Muscle of leg (tissue), 11 donors: ENCODE data around the gene DACT3. TPM values are rescaled to one million over a fixed set of nuclear protein-coding genes. Genes with fewer than 3 reads are reported as not detected.

Experiments used
- DNase-seq: peaks from one replicate; pipeline ENCODE4 v3.0.0; 2013
- H3K27ac ChIP-seq: one replicate; pipeline ENCODE4 v1.5.1; 2013; ENCODE audit warnings: mild to moderate bottlenecking, low read length, control low read depth
- H3K27me3 ChIP-seq: one replicate; pipeline ENCODE4 v1.6.1; 2013; ENCODE audit warnings: low read length; ENCODE audit not compliant: control insufficient read depth, insufficient read depth
- H3K36me3 ChIP-seq: one replicate; pipeline ENCODE4 v1.6.1; 2013; ENCODE audit warnings: low read length; ENCODE audit not compliant: control insufficient read depth, insufficient read depth
- H3K4me1 ChIP-seq: one replicate; pipeline ENCODE4 v1.6.1; 2013; ENCODE audit warnings: low read length; ENCODE audit not compliant: control insufficient read depth, insufficient read depth
- H3K4me3 ChIP-seq: one replicate; pipeline ENCODE4 v1.5.1; 2013; ENCODE audit warnings: low read length, control low read depth
- H3K9me3 ChIP-seq: replicated peaks from 2 replicates; pipeline ENCODE4 v1.6.1; 2013; ENCODE audit warnings: low read depth, low read length; ENCODE audit not compliant: control insufficient read depth
- WGBS: methylation state at CpG from one replicate; pipeline ENCODE4 v1.1.5; 2013; ENCODE audit warnings: missing lambda C conversion rate; ENCODE audit not compliant: insufficient coverage; 5-methylcytosine and 5-hydroxymethylcytosine counted together
- polyA plus RNA-seq, 8 donors: library from polyadenylated mRNA; unstranded; fragments of 120-200 nt; gene quantifications; one replicate each; pipeline versions ENCODE4 v1.2.1 to v1.2.3, GENCODE V29; 2013; ENCODE audit warnings: inconsistent platforms in 1 of 8, low replicate concordance in 1 of 8; ENCODE audit not compliant: insufficient read length in 8 of 8, insufficient read depth in 1 of 8
- total RNA-seq: library from RNA; stranded (reverse); fragments of 120-200 nt; gene quantifications from one replicate; pipeline ENCODE4 v1.2.4, GENCODE V29; 2013

The DACT3 gene
- total and polyA plus RNA-seq, 9 donors = 11.5 to 28.9 (median 19.5) TPM

DNA sequence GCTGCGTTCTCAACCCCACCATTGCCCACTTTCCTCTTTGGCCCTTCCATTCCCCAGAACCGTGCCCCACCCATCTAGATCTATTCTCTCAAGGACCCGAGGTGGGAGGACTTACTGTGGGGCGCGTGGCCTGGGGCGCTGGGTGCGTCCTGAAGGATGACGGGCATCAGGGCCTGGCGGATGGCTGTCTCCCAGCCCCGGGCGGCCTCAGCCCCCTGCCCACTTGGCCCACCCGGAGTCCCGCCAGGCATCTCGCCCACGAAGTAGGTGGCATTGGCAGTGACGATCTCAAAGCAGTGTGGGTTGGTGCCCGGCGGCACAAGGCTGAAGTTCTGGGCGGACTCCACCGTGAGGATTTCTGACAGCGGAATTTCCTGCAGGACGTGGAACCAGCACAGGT lies 32.8 kb upstream of the DACT3 start:
- peaks cover 81% of the 10 kb centered on the region for H3K36me3 ChIP-seq
- peaks cover 5% of the 10 kb centered on the region for H3K4me1 ChIP-seq
- 93% methylated on average over 22 of the region's 22 CpGs for WGBS
- no peak overlapping the region for H3K4me3 ChIP-seq
- no peak for DNase-seq
- no peaks in the 10 kb centered on the region for H3K27me3 ChIP-seq
- no peak overlapping the region for H3K27ac ChIP-seq
- H3K9me3 ChIP-seq = no peaks in the 10 kb centered on the region

DNA sequence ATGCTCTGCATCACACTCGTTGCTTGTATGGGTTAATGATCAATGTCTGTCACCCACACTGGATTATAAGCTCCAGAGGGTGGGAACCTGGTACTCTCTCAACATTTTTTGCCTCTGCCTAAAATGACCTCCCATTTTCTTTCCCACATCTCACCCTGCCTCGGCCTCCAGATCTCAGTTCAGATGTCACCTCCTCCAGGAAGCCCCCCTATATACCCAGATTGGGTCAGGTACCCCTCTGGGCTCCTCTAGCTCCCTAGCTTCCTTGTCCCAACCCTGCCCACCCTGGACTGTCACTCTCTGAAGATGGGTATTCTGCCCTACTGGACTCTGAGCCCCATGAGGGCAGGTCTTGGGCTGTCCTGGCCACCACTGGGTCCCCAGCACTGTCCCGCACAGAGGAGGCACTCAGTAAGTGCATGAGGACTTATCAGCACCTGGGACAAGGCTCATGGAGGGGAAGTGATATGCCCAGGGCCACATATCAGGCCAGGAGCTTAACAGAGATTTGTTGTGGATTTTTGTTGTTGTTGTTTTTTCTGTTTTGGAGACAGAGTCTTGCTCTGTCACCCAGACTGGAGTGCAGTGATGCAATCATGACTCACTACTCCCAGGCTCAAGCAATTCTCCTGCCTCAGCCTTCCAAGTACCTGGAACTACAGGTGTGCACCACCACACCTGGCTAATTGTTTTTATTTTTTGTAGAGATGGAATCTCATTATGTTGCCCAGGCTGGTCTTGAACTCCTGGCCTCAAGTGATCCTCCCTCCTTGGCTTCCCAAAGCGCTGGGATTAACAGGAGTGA lies 32.1 kb upstream of the DACT3 start:
- WGBS = 77% methylated on average over 3 of the region's 4 CpGs
- H3K36me3 ChIP-seq = peaks cover 78% of the 10 kb centered on the region

DNA sequence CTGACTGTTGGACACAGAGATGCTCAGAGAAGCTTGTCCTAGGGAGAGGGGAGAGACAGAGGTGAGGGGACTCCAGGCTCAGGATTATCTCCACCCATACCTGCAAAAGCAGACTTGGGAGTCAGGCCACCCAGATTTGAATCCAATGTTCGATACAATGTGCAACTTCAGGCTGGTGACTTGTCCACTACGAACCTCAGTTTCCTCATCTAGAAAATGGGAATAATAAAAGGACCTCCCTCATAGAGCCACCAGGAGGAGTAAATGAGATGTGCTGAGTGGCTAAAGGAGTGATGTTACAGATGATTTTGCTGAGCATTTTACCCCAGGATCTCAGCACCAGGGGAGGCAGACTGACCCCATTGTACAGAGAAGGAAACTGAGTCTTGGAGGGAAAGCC lies 31.0 kb upstream of the DACT3 start:
- Histone ChIP-seq H3K36me3 (peaks cover 86% of the 10 kb centered on the region), H3K9me3 (no peaks in the 10 kb centered on the region), H3K27me3 (no peaks in the 10 kb centered on the region), H3K4me3 (no peak overlapping the region), H3K27ac (no peak overlapping the region), H3K4me1 (no peaks in the 10 kb centered on the region)
- DNase-seq = no peak
- no CpG with 5 or more reads among the region's 2 CpGs for WGBS

More for the DNA sequence above, 32.1 kb upstream of the DACT3 start:
- no peak for DNase-seq
- Histone ChIP-seq H3K4me1 (peaks cover 5% of the 10 kb centered on the region), H3K27ac (no peak overlapping the region), H3K9me3 (no peaks in the 10 kb centered on the region), H3K27me3 (no peaks in the 10 kb centered on the region), H3K4me3 (no peak overlapping the region)

DNA sequence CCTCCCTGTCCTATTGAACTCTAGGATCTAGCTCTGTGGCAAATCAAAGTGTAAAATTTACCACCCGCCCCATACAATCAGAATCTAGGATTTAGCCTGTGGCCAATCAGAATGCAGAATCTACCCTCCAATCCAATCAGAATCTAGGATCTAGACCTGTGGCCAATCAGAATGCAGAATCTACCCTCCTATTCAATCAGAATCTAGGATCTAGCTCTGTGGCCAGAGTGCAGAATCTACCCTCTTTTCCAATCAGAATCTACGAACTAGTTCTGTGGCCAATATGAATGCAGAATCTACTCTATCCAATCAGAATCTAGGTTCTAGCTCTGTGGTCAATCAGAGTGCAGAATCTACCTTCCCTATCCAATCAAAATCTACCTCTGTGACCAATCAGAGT lies 30.1 kb upstream of the DACT3 start:
- no peak overlapping the region for H3K27ac ChIP-seq
- H3K27me3 ChIP-seq = no peaks in the 10 kb centered on the region
- 50% methylated on average over 2 of the region's 2 CpGs for WGBS
- peaks cover 85% of the 10 kb centered on the region for H3K36me3 ChIP-seq
- H3K4me1 ChIP-seq = no peaks in the 10 kb centered on the region
- no peaks in the 10 kb centered on the region for H3K9me3 ChIP-seq
- H3K4me3 ChIP-seq = no peak overlapping the region
- no peak for DNase-seq

DNA sequence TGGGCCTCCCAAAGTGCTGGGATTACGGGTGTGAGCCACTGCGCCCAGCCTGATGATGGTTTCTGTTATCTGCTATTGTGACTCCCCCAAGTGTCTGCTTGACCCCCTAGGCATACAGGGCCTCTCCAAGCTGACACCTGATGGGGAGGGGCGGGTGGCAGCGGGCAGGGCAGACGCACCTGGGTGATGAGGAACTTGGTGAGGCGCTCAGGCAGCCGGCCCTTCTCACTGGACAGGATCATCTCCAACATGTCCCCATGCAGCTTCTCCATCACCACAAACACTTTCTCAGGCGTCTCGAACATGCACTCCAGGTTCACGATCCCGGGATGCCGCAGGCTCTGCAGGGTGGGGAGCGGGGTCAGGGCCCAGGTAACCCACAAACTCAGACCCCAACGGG lies 28.4 kb upstream of the DACT3 start:
- 100% methylated on average over 6 of the region's 14 CpGs for WGBS
- Histone ChIP-seq H3K36me3 (peaks cover 81% of the 10 kb centered on the region), H3K9me3 (no peaks in the 10 kb centered on the region), H3K27me3 (no peaks in the 10 kb centered on the region), H3K4me3 (no peak overlapping the region), H3K4me1 (no peaks in the 10 kb centered on the region), H3K27ac (no peak overlapping the region)
- no peak for DNase-seq

DNA sequence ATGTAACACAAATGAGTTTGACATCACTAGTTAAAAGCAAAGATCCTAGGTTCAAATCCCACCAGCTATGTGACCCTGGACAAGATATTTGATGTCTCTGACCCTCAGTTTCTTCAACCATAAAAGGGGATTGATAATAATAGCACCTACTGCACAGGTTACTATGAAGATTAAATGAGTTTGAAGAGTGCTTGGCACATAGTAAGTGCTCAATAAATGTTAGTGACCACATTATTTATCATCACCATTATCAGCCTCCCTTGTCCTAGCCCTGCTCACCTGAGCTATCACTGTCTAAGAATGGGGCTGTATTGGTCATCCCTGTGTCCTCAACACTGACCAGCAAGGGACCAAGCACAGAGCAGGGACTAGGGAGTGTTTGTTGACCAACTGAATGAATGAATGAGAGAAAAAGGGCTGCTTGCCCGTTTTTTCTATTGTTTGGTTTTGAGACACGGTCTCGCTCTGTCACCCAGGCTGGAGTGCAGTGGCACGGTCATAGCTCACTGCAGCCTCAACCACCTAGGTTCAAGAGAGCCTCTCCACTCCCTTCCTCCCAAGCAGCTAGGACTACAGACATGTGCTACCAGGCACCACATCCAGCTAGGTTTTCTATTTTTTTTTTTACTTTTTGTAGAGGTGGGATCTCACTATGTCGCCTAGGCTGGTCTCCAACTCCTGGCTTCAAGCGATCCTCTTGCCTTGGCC lies 26.6 kb upstream of the DACT3 start:
- no peak overlapping the region for H3K27ac ChIP-seq
- no peak for DNase-seq
- peaks cover 74% of the 10 kb centered on the region for H3K36me3 ChIP-seq
- H3K4me3 ChIP-seq = no peak overlapping the region
- no peaks in the 10 kb centered on the region for H3K27me3 ChIP-seq
- 94% methylated on average over 2 of the region's 6 CpGs for WGBS
- H3K9me3 ChIP-seq = no peaks in the 10 kb centered on the region
- no peaks in the 10 kb centered on the region for H3K4me1 ChIP-seq

DNA sequence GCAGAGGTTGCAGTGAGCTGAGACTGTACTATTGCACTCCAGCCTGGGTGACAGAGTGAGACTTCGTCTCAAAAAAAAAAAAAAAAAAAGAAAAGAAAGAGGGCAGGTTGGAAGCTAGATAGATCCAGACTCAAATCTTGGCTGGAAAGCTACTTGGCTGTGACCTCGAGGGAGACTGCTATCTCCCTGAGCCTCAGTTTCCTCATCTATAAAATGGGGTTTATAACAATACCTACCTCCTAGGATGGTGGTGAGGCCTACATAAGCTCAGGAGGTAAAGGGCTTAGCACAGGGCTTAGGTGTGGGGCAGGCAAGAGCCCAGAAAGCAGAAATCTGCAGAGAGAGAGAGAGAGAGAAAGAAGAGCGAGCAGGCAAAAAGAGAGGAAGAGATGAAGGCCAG lies 24.2 kb upstream of the DACT3 start:
- WGBS = no CpG with 5 or more reads among the region's 3 CpGs
- DNase-seq = no peak
- Histone ChIP-seq H3K4me1 (no peaks in the 10 kb centered on the region), H3K4me3 (no peak overlapping the region), H3K9me3 (no peaks in the 10 kb centered on the region), H3K36me3 (peaks cover 67% of the 10 kb centered on the region), H3K27me3 (no peaks in the 10 kb centered on the region), H3K27ac (no peak overlapping the region)

DNA sequence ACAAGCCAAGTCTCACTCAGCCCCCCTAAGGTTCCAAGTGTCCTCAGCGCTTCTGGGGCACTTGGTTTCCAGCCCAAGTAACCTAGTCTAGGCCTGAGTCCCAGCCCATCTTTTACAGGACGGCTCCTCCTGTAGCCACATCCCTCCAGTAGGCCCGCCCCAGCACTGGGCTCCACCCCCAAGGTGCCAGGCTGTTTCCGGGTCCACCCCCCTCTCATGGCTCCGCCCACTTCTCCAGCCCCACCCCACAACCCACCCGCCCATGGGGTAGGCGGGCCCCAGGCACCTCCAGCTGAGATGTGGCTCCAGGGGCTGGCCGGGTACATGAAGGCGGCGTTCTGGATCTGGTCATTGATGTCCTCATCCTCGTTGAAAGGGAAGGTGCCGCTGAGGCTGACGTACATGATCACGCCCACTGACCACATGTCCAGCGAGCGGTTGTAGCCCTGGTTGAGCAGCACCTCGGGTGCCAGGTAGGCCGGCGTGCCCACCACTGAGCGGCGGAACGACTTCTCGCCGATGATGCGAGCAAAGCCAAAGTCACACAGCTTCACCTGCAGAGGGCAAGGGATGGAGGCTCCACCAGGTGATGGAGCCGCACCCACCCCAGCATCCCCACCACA lies 17.2 kb upstream of the DACT3 start:
- DNase-seq = no peak
- H3K36me3 ChIP-seq = peaks cover 61% of the 10 kb centered on the region
- 78% methylated on average over 24 of the region's 26 CpGs for WGBS

DNA sequence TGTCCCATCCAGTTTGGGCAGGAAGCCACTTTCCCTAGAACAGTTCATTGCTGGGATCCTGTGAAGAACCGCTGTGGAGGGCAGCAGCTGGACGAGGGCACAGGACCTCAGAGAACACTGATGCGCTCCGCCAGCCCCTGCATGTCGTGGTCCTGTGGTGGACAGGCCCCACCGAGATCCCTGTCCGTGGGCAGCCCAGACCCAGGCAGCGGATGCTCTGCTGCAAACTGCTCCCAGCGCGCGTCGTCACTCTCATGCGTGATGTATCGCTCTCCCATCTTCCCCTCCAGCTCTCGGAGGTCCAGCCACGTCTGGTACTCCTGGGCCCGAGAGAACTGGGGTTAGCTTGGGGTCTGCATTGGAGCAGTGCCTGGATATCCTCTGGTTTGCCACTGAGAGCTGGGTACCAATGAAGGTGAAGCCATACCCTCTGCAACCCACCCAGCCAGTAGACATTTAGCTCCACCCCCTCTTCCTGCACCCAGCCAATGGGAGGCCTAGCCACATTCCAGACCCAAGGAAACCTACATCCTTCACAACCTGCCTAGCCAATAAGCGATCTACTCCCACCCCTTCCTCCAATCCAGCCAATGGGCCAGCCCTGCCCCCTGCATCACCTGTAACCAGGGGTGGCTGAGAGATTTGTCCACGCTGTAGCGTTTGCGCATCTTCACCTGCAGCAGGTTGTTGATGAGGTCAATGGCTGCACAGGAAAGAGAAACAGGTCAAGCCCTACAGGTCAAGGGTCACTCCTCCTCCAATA lies 13.6 kb upstream of the DACT3 start:
- Histone ChIP-seq H3K4me3 (no peak overlapping the region), H3K27me3 (no peaks in the 10 kb centered on the region), H3K27ac (no peak overlapping the region), H3K36me3 (peaks cover 42% of the 10 kb centered on the region), H3K4me1 (no peaks in the 10 kb centered on the region), H3K9me3 (no peaks in the 10 kb centered on the region)
- 93% methylated on average over 11 of the region's 21 CpGs for WGBS
- no peak for DNase-seq

More for the DNA sequence above, 17.2 kb upstream of the DACT3 start:
- no peak overlapping the region for H3K27ac ChIP-seq
- H3K27me3 ChIP-seq = no peaks in the 10 kb centered on the region
- no peak overlapping the region for H3K4me3 ChIP-seq
- no peaks in the 10 kb centered on the region for H3K9me3 ChIP-seq
- H3K4me1 ChIP-seq = no peaks in the 10 kb centered on the region

DNA sequence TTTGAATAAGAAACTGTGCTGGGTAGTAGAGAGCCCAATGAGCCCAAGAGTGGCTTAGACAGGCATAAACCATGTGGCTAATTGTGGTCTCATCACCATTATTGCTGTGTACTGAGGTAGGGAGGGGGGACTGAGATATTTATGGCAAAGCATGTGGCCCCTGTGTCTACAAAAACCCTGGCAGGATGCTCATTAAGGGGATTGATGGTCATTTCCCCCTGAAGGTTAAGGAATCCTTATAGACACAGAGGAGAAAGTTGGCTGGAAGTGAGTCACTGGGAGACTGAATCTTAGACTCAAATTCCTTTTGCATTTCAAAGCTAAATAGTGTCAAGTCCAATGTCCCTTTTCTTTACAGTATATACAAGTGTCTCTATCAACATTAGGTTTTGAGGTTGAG lies 9.8 kb upstream of the DACT3 start:
- Histone ChIP-seq H3K36me3 (peaks cover 22% of the 10 kb centered on the region), H3K27me3 (no peaks in the 10 kb centered on the region), H3K9me3 (no peaks in the 10 kb centered on the region), H3K27ac (no peak overlapping the region), H3K4me3 (no peak overlapping the region), H3K4me1 (no peaks in the 10 kb centered on the region)
- no peak for DNase-seq
